GM18498 (cell line): Measurements from ENCODE around the gene STARD13.

Experiments
- ATAC-seq: cut with Tn5 transposase; IDR thresholded peaks from one replicate; pipeline ENCODE4 v1.9.1; 2021; ENCODE audit warnings: mild to moderate bottlenecking, moderate library complexity; ENCODE audit not compliant: unreplicated experiment

The STARD13 gene

DNA sequence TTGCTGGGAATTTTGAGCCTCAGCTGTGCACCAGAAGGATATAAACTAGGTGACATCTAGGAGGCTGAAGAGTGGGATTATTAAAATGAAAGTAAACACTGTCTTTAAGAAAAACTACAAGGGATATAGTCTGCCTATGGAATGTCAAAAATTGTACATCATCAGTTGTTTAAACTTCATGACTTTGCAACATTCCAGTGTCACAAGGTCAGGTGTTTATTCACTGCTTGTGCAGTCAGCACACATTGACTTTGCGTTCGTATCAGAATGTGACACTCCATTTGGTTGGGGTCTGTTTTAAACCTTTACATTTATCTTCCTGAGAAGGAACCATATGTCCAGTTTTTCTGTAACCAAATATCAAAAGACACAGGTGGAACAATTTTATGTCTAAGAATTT, 183.7 kb downstream of the STARD13 start:
- ATAC-seq, result no peak

DNA sequence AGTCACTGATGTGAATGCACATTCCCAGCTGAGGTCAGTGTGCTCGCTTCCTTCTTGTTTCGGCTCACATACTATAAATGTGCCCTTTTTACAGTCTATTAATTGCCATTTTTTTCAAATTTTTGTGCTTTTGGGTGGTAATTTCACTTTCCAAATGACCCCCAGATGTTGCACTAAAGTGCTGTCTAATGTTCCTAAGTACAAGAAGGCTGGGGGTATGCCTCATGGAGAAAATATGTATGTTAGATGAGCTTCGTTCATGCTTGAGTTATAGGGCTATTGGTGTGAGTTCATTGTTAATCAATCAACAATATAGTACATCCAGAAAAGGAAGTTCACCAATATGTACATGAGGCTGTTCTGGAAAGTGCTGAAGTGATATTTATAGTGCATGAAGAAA, 184.7 kb downstream of the STARD13 start:
- ATAC-seq, result no peak

DNA sequence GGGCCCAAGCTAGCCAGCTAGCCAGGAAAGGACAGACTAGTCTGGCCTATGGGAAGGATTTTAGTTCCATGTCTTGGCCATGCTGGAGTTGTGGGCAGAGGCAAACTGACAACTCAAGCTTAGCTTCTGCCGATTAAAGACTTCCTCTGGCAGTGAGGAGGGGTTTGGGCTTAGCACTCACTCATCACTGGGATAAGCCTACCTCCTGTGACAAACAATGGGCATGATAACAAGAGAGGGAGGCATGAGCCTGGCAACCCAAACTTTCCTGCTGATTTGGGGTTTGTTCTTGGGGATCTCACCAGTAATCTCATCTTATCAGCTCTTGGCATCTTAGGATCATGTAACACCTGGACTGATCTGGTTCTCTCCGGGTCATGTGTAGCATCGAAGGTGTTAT, 185.7 kb downstream of the STARD13 start:
- ATAC-seq, result no peak

DNA sequence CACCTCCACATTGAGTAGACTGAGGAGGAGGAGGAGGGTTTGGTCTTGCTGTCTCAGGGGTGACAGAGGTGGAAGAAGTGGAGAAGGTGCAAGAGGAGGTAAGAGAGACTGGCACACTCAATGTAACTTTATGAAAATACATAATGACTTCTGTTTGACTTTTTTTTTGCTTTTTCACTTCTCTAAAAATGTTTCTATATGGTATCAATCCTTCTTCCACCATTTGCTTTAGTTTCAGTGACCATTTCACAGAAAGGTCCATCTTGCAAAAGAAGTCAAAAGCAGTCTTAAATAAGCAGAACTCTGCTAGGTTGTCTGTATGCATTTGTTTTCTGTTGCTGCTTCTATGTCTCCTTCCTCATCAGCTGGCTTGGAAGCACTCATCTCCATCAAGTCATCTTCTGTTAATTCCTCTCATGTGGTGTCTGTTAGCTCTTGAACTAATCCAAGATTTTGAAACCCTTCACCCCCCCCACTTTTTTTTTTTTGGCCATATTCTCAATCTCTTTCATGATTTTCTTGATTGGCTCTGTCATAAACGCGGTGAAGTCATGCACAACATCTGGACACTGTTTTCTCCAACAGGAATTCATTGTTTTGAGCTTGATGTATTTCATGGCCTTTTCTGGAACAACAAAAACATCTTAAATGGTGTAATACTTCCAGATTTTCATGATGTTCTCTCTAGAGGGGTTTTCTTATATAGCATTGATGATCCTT, 188.5 kb downstream of the STARD13 start:
- peak; percentile 58 for ATAC-seq

DNA sequence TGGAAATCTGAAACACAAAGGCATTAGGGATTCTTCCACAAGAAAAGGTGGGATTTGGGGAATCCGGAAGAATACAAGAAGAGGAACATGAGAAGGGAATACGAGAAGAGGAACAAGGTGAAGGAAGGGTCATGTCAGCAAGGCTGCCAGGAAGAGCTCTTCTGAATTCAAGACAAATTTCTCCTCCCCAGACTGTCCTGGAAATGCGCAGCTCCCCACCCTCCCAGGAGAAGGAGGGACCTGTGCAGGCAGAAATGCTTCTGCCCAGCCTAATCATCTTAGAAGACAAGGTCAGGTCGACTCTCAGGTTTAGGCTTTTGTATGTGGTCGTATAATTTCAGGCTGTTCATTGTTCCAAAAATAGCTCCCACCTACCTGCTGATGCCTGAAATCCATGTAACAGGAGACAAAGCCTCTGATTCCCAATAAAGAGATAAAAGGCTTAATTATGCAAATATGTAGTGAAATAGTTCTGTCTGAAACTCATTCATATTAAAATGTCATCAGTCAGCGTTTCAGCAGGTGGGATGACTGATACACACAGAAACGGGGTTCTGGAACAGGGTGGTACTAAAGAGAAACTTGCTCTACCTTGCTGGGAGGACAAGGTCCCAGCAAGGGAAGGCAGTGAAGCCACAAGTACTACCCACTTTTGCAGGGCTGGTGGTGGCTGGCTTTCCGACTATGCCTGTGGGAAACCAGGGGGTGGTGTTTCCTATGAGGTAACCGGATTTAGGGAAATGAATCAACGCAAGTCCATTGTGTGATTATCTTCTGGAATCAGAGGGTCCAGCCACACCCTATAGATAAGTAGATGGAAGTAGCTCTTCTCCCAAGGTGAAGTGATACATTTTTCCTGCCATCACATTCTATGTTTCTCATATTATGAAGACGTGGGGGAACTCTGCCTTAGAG, 193.2 kb downstream of the STARD13 start:
- ATAC-seq, result no peak

DNA sequence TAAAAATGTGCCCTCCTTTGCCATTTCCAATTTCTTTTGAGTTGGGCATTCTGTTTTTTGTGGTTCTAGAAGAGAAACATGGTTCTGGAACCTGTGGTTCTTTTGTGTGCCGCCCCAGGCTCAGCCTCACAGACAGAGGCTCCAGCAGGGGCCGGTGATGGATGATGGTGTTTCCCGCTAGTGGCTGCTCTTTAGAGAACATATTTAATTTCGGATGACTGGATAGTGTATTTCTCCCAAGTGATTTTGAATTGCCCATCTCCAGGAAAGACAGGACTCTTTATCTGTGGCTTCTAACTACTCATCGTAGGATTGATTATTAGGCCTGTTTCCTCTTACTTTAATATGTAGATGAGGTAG, 194.2 kb downstream of the STARD13 start:
- ATAC-seq, result no peak

DNA sequence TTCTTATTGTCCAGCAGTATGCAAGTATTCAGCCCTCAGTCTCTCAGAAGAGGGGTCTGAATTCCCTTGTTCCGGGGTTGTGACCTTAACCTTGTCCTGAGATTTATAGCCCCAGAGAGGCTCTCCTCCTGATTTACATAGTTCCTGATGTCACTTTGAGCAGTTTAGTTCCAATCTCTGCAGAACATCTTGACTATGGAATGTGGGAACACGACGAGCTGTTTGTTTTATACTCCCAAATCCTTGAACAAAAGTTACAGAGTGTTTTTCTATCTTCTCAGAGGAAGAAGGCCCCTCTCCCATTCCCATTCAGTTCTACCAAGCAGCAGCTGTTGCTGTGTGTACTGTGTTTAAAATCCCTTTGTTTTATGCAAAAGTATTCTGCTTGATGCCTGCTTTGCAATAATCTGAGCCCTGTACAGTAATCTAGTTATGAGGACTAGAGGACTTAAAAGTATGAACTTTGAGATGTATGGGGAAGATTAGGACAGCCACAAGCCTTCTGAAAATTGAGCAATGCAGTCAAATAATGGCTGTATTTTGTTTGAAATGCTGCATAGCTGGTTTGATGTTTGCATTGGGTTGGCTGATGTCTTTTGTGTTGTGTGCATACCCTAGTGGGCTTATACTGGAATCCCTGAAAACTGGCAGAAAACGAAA, 194.7 kb downstream of the STARD13 start:
- ATAC-seq, result no peak

DNA sequence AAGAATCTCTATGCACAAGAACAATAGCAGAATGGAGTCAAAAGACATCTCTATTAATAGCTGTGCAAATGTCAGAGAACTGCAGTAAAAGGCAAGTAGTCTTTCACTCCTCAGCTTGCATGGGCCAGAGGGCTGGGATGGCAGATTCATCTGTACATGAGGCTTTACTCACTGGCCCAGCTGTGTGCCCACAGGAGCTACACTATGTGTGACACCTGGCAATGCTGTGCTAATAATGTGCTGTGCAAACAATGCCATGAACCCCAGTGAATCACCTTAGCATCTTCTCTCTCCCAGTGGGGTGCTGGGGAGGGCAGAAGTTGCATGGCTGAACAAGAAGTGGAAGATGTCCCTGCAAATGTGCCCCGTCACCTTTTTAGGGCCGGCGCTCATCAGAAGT, 196.2 kb downstream of the STARD13 start:
- ATAC-seq, result no peak

DNA sequence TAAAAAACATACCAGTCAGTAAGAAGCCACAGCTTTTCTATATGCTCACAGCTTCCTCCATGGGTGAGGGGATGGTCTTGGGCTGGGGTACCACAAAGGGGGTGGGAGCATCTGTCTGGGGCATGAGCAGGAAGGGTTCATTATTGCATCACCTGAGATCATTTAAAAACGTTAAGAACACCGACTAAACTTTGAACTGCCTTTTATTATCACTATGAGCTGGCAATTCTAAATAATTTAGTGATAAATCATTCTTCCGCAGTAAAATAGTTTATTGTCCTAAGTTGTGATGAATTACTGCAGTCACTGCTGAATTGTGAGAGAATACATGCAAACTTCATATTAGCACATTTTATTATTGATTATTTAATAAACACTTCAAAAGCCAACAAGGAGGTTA, 197.8 kb downstream of the STARD13 start:
- ATAC-seq, result no peak

DNA sequence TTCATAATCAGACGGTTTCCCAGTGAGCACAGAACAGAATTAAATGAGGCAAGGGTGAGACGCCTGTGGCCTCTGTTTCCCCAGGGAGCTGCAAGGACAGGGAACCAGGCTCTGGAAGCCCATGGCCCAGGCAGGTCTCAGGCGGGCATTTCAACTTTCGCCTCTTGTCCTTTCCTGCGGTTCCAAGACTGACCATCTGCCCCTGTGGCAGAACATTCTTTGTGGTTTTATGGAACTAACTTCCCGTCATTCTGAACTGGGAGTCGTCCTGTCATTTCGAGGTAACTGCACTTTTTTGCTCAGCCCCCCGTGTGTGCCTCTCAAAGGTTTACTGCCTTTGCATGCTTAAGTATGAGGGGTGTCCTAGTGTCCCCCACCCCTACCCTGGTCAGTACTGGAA, 198.5 kb downstream of the STARD13 start:
- no peak for ATAC-seq

DNA sequence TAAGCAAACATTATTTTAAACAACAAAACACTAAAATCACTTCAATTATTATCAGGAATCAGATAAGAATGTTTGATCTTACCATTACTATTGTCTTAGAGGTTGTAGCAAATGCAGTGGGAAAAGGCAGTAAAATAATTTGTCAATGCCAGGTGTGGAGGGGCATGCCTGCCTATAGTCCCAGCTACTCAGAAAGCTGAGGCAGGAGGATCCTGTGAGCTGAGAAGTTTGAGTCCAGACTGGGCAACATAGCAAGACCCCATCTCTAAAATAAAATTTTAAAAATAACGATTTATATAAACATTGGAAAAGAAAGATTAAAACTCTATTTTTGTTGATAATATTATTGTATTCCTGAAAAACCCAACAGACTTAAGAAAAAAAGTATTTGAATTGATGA, 202.5 kb downstream of the STARD13 start:
- ATAC-seq, result no peak

DNA sequence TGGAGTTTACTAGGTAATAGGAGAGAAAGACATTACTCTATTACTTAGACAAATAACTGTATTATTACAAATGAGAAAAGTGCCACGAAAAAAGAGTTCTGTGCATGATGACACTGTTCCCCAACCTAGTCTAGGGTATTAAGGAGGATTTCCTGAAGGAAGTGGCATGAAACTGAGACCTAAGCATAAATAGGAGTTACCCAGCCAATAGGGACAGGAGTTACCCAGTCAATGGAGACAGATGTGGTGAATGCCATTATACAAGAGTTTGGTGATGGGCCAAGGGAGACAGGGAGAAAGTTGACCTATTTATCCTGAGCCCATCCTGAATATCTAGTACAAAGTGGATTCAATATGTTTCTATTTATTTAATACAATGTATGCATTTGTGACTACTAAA, 203.9 kb downstream of the STARD13 start:
- ATAC-seq, result no peak

DNA sequence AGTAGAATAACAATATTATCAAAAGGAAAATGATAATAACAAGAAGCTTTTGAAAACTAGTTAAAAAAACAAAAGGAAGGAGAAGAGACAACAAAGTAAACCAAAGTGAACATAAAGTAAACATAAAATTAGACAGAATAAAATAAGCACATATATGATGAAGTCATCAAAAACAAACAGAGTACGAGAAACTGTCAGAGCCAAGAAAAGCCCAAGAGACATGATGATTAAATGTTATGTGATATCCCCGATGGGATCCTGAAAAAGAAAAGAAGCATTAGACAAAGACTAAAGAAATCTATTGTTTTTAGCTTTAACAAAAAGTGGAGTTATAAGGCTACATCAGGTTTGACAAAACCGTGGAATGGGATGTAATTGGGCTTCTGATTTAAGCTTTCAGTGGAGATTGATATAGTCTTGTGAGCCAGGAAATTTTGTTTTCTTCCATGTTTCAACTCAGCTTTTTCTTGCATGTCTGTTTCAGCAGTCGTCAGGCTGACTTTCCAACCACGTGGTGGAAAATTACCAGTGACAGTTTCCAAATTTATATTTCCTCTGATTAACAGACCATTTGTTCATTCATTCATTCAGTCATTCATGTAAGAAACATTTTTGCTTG, 204.5 kb downstream of the STARD13 start:
- no peak for ATAC-seq

DNA sequence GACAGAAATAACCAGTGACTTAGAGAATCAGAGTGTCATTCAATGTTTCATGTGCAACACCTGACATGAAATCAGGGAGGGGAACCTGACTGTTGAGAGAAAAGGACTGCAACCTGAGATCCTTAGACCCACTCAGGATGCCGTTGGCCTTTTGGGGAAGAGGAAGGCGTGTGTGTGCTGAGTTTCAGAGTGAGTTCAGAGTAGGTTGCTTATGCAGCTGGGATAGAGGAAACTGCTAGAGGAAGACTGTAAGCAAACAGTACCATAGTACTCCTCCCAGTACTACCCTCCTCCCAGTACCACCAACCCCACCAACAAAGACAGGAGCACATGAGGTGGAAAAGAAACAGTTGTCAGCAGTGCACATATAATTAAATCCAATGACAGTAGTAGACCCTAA, 205.6 kb downstream of the STARD13 start:
- ATAC-seq, result no peak

DNA sequence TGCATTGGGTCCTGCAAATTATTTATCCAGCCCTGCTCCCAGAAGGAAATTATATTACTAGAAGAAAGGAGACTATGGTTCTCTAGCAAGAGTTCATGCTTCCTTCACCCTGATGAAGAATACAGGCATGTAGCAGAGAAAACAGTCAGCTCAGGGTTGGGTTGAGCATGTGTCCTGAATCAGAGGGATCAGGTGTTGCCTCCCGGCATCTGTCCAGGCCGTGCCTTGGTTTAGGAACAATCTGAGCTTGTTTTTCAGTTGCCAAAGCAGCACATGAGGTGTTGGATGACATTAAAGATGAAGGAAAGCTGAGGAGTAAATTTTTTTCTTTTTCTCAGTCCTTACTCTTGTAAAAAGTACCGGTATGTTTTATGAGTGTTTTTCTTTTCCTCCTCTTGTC, 207.3 kb downstream of the STARD13 start:
- no peak for ATAC-seq

DNA sequence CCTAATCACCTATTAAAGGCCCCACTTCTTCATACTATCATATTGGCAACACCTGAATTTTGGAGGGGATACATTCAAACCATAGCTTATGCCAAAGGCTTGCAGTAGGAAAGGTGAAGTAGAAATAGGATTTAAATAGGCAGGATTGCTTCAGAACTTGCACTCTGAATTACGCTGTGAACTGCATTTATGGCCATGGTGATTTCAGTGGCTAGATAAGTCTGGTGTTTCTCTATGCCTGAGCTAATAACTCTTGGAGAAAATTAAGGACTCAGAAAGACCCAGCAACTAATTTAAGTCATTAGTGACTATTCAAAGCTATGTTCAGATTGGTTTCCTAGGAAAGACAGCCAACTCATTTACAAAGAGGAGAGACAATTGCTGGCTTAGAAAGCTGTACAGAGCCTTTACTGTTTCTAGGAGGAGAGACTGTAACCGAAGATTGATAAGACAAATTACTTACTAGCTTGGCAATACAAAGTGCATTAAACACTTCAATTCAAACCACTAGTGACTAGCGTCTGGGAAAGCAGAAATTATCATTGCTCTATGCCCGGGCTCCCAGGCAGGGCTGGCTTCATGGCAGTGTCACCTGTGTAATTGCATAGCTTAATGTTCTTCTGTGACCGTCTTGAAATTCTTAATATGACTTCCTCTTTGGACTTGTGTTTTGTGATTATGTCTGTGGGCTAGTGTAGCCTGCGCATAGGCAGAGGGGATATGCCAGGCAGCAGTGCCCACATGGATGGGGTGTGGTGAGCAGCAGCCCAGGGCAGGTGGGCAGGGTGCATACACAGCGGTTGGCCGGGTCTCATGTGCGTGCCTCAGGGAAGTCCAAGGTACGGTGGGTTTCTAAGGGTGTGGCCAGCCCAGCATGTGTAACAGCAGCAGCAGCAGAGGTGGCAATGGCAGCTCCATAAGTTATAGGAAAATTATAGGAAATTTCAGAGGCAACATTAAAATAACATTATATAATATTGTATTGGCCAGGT, 209.3 kb downstream of the STARD13 start:
- no peak for ATAC-seq

DNA sequence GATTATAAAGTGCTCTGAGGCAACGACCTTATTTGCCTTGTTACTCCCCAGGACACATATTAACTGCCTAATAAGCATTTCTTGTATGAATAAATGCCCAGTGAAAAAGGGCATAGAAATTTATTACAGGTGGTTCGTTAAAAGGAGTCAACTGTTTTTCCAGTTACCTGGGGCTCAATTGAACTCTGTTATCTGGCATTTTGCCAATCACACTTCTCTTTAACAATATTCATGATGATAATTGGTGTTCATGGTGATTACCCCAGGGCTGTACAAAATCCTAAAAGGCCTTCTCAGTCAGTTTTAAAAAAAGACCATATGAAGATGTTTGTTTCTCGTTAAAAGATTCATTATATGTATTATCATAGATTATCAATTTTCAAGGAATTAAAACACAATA, 212.2 kb downstream of the STARD13 start:
- ATAC-seq, result no peak

DNA sequence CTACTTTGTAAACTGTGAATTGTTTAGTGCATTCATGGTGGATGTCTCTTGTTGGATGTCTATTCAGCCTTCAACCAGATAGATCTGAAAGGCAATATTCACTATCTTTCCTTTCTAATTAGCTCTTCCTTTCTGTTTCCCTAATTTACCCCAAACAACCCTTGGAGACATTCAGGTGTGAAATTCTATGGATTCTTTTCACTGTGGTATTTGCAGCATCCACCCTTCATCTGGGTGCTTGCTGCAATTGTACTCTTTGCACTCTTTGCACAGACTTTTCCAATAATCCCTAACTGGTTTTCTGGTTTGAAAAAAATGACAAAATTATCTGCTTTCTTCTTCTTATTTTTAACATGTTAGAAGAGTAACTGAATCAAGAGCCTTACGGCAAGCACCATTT, 212.8 kb downstream of the STARD13 start:
- ATAC-seq, result no peak

DNA sequence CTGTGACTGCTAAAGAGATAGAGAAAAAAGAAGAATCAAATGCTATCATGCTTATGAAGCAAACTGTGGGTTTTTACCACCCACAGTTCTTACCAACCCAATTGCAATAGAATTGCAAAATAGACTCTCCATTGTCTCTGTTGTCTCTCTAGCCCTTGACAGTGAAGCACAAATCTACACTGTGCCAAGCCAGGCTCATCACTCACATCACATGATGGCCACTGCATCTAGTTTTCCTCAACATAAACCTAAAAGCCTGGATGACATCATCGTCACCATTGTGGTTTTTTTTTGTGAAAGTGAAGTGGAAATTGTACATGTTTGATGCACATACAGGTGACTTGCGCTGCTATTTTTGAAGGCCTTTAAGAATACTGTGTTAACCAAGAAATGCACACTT, 213.3 kb downstream of the STARD13 start:
- no peak for ATAC-seq

DNA sequence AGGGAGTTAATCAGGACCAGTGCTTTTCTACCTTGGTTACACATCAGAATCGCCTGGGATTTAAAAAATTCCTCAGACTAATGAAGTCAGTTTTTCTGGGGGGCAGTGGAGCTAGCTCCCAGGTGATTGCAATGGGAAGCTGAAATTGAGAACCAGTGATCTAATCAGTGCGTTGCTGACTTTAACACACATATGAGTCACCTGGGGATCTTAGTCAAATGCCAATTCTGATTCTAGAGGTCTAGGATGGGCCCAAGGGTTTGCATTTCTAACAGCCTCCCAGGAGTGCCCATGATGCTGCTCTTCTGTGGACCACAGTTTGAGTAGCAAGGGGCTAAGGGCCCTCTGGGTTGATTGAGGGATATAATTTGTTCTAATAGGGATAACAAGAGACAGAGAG, 214.8 kb downstream of the STARD13 start:
- ATAC-seq, result no peak
